Mesenteric fat pad (tissue), 1 donor: ENCODE results near the gene NLRP8. TPM values are rescaled to one million over a fixed set of nuclear protein-coding genes. Genes with fewer than 3 reads are reported as not detected.
"Not testable (repeated sequence)": the region's sequence is repeated elsewhere in the genome, so short reads cannot be mapped to it uniquely, and the experiment has no call there.

Source experiments
- DNase-seq: peaks from one replicate; pipeline ENCODE4 v3.0.0-alpha.2; 2020; ENCODE audit warnings: low spot score
- total RNA-seq: library from RNA; stranded (reverse); fragmentation: NEBNext Ultra II Directional; extraction: Animal tissue kit (Norgen Biotek cat#: 25700); gene quantifications from one replicate; pipeline ENCODE4 v1.2.1, GENCODE V29; 2021
- donor health status: DM: yes; HTN: yes; CAD: no.

The NLRP8 gene
- total RNA-seq, 1 donor from 2014 or later: not detected

DNA sequence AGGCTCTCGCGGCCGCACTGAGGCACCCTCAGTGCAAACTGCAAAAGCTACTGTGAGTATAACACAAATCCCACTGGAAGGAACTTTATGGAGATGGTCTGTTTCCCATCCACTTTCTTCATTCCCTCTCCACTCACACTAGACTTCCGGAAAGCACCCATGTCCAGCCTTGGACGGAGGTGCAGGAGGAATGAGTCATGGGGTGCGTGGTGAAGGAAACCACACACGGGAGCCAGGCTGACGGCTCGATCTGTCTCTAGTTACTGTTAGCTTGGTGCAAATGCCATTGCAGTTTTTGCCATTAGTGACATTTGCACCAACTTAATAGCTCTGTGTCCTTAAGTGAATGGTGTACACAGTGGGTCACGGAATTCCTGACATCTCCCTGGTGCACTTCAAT is 14.6 kb downstream of the NLRP8 start:
- no peak for DNase-seq

DNA sequence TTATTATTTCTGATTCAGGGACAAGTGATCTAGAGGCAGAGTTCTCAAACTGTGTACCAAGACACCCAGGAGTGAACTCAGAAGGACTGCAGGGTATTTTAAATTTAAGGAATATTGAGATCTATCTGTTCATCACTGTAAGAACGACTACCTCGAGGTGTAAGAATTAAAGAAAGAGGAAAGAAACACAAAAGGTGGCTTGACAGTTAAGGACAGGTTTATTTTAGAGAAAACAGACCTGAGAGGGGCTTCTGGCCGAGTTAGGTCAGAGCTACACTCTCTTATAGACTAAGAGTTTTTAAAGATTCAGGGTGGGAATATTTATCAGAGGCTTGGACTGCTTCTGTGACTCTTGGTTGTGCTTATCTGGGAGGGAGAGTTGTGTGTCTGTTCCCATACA is 26.4 kb downstream of the NLRP8 start:
- DNase-seq: no peak

DNA sequence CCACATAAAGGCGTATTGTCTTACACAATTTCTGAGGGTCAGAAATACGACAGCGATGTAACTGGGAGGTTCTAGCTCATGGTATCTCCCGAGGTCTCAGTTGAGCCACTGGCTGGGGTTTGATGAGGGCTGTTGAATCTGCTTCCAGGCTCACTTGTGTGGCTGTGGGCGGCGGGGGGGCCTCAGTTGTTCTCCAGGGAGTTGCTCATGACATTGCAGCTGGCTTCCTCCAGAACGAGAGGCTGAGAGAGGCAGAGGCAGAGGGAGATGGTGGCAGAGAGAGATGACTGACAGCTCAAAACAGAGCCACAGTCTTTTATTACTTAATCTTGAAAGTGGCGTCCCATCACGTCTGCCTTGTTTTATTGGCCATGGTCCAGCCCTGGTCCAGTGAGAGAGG is 32.8 kb downstream of the NLRP8 start:
- DNase-seq: no peak

DNA sequence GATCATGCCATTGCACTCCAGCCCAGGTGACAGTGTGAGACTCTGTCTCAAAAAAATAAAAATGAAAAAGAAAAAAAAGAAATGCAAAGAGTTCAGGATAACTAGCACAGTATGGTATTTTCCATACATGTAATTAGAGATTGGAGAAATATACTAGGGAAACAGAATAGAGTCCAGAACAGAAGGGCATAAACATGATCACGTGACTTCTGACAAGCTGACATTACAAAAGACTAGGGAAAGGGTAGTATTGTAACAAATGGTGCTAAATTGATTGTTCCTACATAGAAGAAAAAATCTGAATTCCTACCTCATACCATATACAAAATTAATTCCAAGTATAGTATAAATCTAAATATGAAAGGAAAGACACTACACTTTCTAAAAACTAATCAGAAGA is 37.6 kb downstream of the NLRP8 start:
- no peak for DNase-seq

DNA sequence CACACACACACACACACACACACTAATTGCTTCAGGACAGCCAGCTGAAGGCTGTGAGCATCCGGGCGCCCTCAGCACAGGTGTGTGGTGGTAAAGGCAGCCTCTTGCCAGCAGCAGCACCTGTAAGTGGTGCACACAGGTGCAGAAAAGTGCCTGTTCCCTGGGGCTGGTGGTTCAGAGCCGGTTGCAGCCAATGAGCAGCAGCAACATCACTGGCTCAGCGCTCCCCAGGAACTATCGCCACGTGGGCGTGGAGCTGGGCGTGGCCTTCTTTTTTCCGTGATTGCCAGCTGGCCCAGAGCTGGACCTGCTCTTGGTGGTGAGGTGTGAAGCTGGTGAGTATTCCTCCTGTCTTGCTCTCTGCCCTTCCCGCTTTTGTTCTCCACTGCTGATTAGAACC is 38.9 kb downstream of the NLRP8 start, which contains the start of gene NLRP5:
TSS of gene NLRP5 (plus strand) at position 289 of the 400 bp plus-strand sequence.
- no peak for DNase-seq

DNA sequence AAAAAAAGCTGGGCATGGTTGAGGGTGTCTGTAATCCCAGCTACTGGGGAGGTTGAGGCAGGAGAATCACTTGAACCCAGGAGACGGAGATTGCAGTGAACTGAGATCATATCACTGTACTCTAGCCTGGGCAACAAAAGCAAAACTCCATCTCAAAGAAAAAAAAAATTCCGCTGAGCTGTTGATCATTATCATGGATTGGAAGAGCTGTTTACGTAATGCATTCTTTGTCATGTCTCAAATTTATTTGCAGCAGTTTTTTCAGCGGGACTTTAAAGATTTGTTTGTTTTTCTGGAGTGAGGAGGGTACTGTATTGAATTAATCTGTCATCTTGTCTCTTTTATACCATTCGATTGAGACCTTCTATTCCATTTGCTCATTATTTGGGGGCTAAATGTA is 43.2 kb downstream of the NLRP8 start:
- no peak for DNase-seq

DNA sequence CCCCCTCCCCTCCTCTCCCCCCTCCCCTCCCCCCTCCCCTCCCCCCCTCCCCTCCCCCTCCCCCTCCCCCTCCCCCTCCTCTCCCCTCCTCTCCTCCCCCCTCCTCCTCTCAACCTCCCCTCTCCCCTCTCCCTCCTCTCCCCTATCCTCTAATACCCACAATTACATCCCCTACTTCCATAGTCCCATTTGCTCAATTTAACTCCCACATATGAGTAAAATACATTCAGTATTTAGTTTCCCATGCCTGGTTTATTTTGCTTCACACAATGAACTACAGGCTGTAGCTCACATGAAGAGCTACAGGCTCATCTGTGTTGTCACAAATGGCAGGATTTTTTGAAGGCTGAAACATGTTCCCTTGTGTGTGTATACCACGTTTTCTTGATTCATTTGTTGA is 45.9 kb downstream of the NLRP8 start:
- DNase-seq: no peak

DNA sequence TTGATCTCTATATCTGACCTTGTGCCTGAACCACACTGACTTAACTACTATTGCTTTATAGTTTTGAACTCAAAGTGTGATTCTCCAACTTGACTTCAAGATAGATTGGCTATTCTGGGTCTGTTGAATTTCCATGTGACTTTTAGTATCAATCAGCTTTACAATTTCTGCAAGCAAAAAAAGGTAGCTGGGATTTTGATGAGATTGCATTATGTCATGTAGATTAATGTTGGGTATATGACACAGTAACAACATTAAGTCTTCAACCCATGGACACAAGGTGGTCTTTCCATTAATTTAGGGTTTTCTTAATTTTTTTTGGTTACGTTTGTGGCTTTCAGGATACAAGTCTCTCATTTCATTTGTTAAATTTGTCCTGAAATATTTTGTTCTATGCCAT is 67.1 kb downstream of the NLRP8 start:
- DNase-seq: no peak

DNA sequence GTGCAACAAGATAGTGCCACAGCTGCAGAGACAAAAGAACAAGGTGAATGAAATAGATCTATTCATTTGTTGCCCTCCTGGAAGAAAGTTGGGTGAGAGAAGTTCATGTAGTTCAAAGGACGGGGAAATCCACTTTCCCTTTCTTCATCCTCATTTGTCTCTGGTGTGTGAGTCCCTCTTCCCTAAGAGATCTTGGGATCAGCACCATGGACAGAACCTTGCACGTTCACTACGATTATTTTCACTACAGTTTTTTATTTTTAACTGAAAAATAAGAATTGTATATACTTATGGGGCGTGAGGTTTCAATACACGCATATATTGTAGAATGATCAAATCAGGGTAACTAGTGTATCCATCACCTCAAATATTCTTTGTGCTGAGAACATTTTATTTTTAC is 68.1 kb downstream of the NLRP8 start:
- DNase-seq: no peak

DNA sequence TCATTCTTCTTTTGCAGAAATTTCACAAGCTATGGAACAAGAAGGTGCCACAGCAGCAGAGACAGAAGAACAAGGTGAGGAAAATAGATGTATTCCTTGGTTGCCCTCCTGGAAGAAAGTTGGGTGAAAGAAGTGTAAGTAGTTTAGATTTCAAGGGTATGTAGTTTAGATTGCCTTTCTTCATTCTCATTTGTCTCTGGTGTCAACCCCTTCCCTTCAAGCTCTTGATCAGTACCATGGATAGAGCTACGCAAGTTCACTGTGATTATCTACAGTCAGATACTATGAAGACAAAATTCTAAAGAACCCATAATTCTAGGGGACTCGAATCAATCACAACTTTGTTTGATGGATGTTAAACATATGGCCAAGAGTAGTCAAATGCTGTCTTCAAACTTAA is 71.7 kb downstream of the NLRP8 start:
- DNase-seq: not testable (repeated sequence)

DNA sequence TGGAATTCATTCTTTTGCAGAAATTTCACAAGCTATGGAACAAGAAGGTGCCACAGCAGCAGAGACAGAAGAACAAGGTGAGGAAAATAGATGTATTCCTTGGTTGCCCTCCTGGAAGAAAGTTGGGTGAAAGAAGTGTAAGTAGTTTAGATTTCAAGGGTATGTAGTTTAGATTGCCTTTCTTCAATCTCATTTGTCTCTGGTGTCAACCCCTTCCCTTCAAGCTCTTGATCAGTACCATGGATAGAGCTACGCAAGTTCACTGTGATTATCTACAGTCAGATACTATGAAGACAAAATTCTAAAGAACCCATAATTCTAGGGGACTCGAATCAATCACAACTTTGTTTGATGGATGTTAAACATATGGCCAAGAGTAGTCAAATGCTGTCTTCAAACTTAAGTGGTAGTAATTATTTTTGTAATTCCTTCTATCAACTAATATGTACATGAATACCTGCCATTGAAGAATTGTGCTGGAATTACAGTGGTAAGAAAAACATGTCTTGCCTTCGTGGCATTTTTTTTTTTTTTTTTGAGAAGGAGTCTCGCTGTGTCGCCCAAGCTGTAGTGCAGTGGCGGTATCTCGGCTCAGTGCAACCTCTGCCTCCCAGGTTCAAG is 72.8 kb downstream of the NLRP8 start:
- not testable (repeated sequence) for DNase-seq

DNA sequence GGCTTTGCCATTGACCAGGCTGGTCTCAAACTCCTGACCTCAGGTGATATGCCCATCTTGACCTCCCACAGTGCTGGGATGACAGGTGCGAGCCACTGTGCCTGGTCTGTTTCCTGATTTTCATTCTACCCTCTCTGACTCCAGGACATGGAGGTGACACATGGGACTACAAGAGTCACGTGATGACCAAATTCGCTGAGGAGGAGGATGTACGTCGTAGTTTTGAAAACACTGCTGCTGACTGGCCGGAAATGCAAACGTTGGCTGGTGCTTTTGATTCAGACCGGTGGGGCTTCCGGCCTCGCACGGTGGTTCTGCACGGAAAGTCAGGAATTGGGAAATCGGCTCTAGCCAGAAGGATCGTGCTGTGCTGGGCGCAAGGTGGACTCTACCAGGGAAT is 79.1 kb downstream of the NLRP8 start:
- DNase-seq: no peak

Other genes with a start within 250 kb of the NLRP8 start
- not detected for gene NLRP9, start 209.4 kb upstream of the NLRP8 start, total RNA-seq
- not detected for gene RFPL4A, start 188.7 kb upstream of the NLRP8 start, total RNA-seq
- gene RFPL4AL1, start 178.7 kb upstream of the NLRP8 start, total RNA-seq: not detected
- gene NLRP11, start 115.8 kb upstream of the NLRP8 start, total RNA-seq: not detected
- not detected for gene NLRP4, start 111.3 kb upstream of the NLRP8 start, total RNA-seq
- not detected for gene NLRP13, start 15.5 kb upstream of the NLRP8 start, total RNA-seq
- gene NLRP5, start 38.9 kb downstream of the NLRP8 start, total RNA-seq: not detected
- gene ZNF787, start 173.5 kb downstream of the NLRP8 start, total RNA-seq: 35.1 TPM
- gene ZNF444, start 193.5 kb downstream of the NLRP8 start, total RNA-seq: 17.3 TPM
- gene GALP, start 228.2 kb downstream of the NLRP8 start, total RNA-seq: not detected
- not detected for gene ZSCAN5B, start 250.0 kb downstream of the NLRP8 start, total RNA-seq